ENCODE data around the gene TANC1.
"Not testable (repeated sequence)": the region's sequence is repeated elsewhere in the genome, so short reads cannot be mapped to it uniquely, and the experiment has no call there.

The TANC1 gene

GRCh38 chr2:159140070-159140769 lies 171.8 kb downstream of the TANC1 start:
- no peak for DNase-seq (ENCODE audit: low read depth)

GRCh38 chr2:159140821-159141220 lies 172.4 kb downstream of the TANC1 start:
- DNase-seq (ENCODE audit: low read depth) = not testable (repeated sequence)

GRCh38 chr2:159144776-159145614 lies 176.6 kb downstream of the TANC1 start:
- no peak for DNase-seq (ENCODE audit: low read depth)

- no peak for DNase-seq (ENCODE audit: low read depth)
These were observed 177.4 kb downstream of the TANC1 start for GRCh38 chr2:159145745-159146354.

GRCh38 chr2:159146996-159147666 lies 178.7 kb downstream of the TANC1 start:
- peak; percentile 81 for DNase-seq (ENCODE audit: low read depth)

- no peak for DNase-seq (ENCODE audit: low read depth)
These were observed 179.2 kb downstream of the TANC1 start for GRCh38 chr2:159147690-159148089.

GRCh38 chr2:159148901-159149300 lies 180.5 kb downstream of the TANC1 start:
- no peak for DNase-seq (ENCODE audit: low read depth)

- DNase-seq (ENCODE audit: low read depth) = no peak
These were observed 181.3 kb downstream of the TANC1 start for GRCh38 chr2:159149747-159150146.

- no peak for DNase-seq (ENCODE audit: low read depth)
These were observed 181.9 kb downstream of the TANC1 start for GRCh38 chr2:159150280-159150746.

- no peak for DNase-seq (ENCODE audit: low read depth)
These were observed 183.0 kb downstream of the TANC1 start for GRCh38 chr2:159151198-159152127.

GRCh38 chr2:159152128-159152778 lies 183.8 kb downstream of the TANC1 start:
- peak; percentile 80 for DNase-seq (ENCODE audit: low read depth)

- DNase-seq (ENCODE audit: low read depth) = no peak
These were observed 184.6 kb downstream of the TANC1 start for GRCh38 chr2:159153063-159153462.

GRCh38 chr2:159153463-159153862 lies 185.0 kb downstream of the TANC1 start:
- DNase-seq (ENCODE audit: low read depth) = no peak

GRCh38 chr2:159153951-159154350 lies 185.5 kb downstream of the TANC1 start:
- no peak for DNase-seq (ENCODE audit: low read depth)

GRCh38 chr2:159154366-159154765 lies 185.9 kb downstream of the TANC1 start:
- DNase-seq (ENCODE audit: low read depth) = no peak

GRCh38 chr2:159155320-159155719 lies 186.9 kb downstream of the TANC1 start:
- DNase-seq (ENCODE audit: low read depth) = no peak

- DNase-seq (ENCODE audit: low read depth) = no peak
These were observed 187.4 kb downstream of the TANC1 start for GRCh38 chr2:159155791-159156190.

GRCh38 chr2:159156834-159157233 lies 188.4 kb downstream of the TANC1 start:
- no peak for DNase-seq (ENCODE audit: low read depth)

GRCh38 chr2:159157361-159158209 lies 189.1 kb downstream of the TANC1 start:
- DNase-seq (ENCODE audit: low read depth) = no peak

- no peak for DNase-seq (ENCODE audit: low read depth)
These were observed 192.0 kb downstream of the TANC1 start for GRCh38 chr2:159160412-159160811.
